Hematopoietic multipotent progenitor cell (in vitro differentiated cells): ENCODE data around the gene MFSD2A. TPM values are rescaled to one million over a fixed set of nuclear protein-coding genes. Genes with fewer than 3 reads are reported as not detected.
"Not testable (repeated sequence)": the region's sequence is repeated elsewhere in the genome, so short reads cannot be mapped to it uniquely, and the experiment has no call there.

Experiments
- DNase-seq, 3 donors: peaks; one replicate each; pipeline ENCODE4 v3.0.0-alpha.2; 2011 to 2015; ENCODE audit warnings: low read depth in 2 of 3, low spot score in 2 of 3
- total RNA-seq: library from RNA; depleted of rRNA; stranded (reverse); fragments of >200 nt; gene quantifications from one replicate; pipeline ENCODE4 v1.2.3, GENCODE V29; 2012

Gene MFSD2A
- total RNA-seq, 1 donor, result 2.4 TPM

GRCh38 chr1:39964552-39964951 is 9.6 kb downstream of the MFSD2A start:
- no peak for DNase-seq

GRCh38 chr1:39965044-39965443 is 10.1 kb downstream of the MFSD2A start:
- DNase-seq, result no peak

GRCh38 chr1:39969048-39969447 is 14.1 kb downstream of the MFSD2A start:
- no peak for DNase-seq

- no peak for DNase-seq
These were observed 14.8 kb downstream of the MFSD2A start for GRCh38 chr1:39969531-39970270.

- no peak for DNase-seq
These were observed 15.3 kb downstream of the MFSD2A start for GRCh38 chr1:39970274-39970673.

GRCh38 chr1:39971138-39971537 is 16.2 kb downstream of the MFSD2A start:
- DNase-seq, result no peak

- DNase-seq, result peak; percentile 60 to 76 (median 63)
These were observed 18.7 kb downstream of the MFSD2A start for GRCh38 chr1:39973503-39974135.

- DNase-seq, result no peak
These were observed 21.8 kb downstream of the MFSD2A start for GRCh38 chr1:39976732-39977131.

GRCh38 chr1:39977202-39977601 is 22.3 kb downstream of the MFSD2A start:
- no peak for DNase-seq

- DNase-seq, result no peak
These were observed 24.7 kb downstream of the MFSD2A start for GRCh38 chr1:39979654-39980053.

- no peak for DNase-seq
These were observed 25.8 kb downstream of the MFSD2A start for GRCh38 chr1:39980555-39981313.

GRCh38 chr1:39981385-39981784 is 26.4 kb downstream of the MFSD2A start:
- DNase-seq, result no peak

GRCh38 chr1:39981945-39982344 is 27.0 kb downstream of the MFSD2A start:
- DNase-seq, result no peak

- DNase-seq, result not testable (repeated sequence)
These were observed 29.5 kb downstream of the MFSD2A start for GRCh38 chr1:39984480-39984879.

GRCh38 chr1:39984951-39985350 is 30.0 kb downstream of the MFSD2A start:
- DNase-seq, result no peak

GRCh38 chr1:39987869-39988268 is 32.9 kb downstream of the MFSD2A start:
- no peak for DNase-seq

- no peak for DNase-seq
These were observed 33.8 kb downstream of the MFSD2A start for GRCh38 chr1:39988618-39989343.

- DNase-seq, result no peak
These were observed 35.5 kb downstream of the MFSD2A start for GRCh38 chr1:39990428-39990827.

GRCh38 chr1:39992234-39992633 is 37.3 kb downstream of the MFSD2A start:
- DNase-seq, result no peak

- no peak for DNase-seq
These were observed 37.9 kb downstream of the MFSD2A start for GRCh38 chr1:39992888-39993287.

- DNase-seq, result peak in 1 of 3 donors; percentile 28
These were observed 41.0 kb downstream of the MFSD2A start for GRCh38 chr1:39995973-39996393.
